HepG2 (cell line): Measurements from ENCODE around the gene PRSS12.

ENCODE experiments used
- BRCA1 ChIP-seq: sonication (generic); formaldehyde crosslinking; IDR thresholded peaks from 2 replicates; pipeline ENCODE4 v1.4.0; 2020; ENCODE audit warnings: missing genetic modification reagents
- CTCF ChIP-seq: sonication (generic); formaldehyde crosslinking; IDR thresholded peaks from 2 replicates; pipeline ENCODE4 v1.5.0; 2020; ENCODE audit warnings: mild to moderate bottlenecking, missing genetic modification reagents, moderate library complexity
- GABPA ChIP-seq, 2 experiments: IDR thresholded peaks; 2 replicates each; pipeline ENCODE4 v1.6.1; 2011 to 2016; ENCODE audit warnings: low read depth in 2 of 2, low read length in 1 of 2, missing biosample characterization in 1 of 2, missing genetic modification characterization in 1 of 2
- POLR2A ChIP-seq, 2 experiments: IDR thresholded peaks; 2 replicates each; pipeline ENCODE4 v1.6.1; 2011; ENCODE audit warnings: low read depth in 2 of 2, low read length in 2 of 2, mild to moderate bottlenecking in 1 of 2, moderate library complexity in 1 of 2; ENCODE audit not compliant: insufficient read depth in 1 of 2
- PRDM15 ChIP-seq: sonication (generic); formaldehyde crosslinking; IDR thresholded peaks from 2 replicates; pipeline ENCODE4 v1.4.0; 2020; ENCODE audit warnings: missing genetic modification reagents
- SRF ChIP-seq: IDR thresholded peaks from 2 replicates; pipeline ENCODE4 v1.6.1; 2011; ENCODE audit warnings: mild to moderate bottlenecking, low read depth, low read length, moderate library complexity
- USF2 ChIP-seq, 2 experiments: sonication (generic) in 1 of 2; formaldehyde crosslinking in 1 of 2; IDR thresholded peaks; 2 replicates each; pipeline versions ENCODE4 v1.5.1 to v1.6.1; 2011 to 2020; ENCODE audit warnings: borderline replicate concordance in 1 of 2, low read depth in 1 of 2, low read length in 1 of 2, mild to moderate bottlenecking in 1 of 2, missing genetic modification reagents in 1 of 2, moderate library complexity in 1 of 2
- ZNF256 ChIP-seq: sonication (generic); formaldehyde crosslinking; conservative IDR thresholded peaks from 2 replicates; pipeline ENCODE4 v1.4.0; 2020; ENCODE audit warnings: missing genetic modification reagents

- TF ChIP-seq BRCA1 (CRISPR knock-in tag) (no peak), USF2 (IDR thresholded peaks at IDR 0.05; ENCODE audit: low read depth, low read length) (no peak), USF2 (CRISPR knock-in tag; IDR thresholded peaks at IDR 0.05; ENCODE audit: borderline replicate concordance) (no peak), GABPA (IDR thresholded peaks at IDR 0.05; ENCODE audit: low read depth, low read length) (no peak), GABPA (CRISPR knock-in tag; IDR thresholded peaks at IDR 0.05; ENCODE audit: low read depth) (no peak), POLR2A (IDR thresholded peaks at IDR 0.05; ENCODE audit: insufficient read depth in 1 of 2, low read depth in 2 of 2, low read length in 2 of 2) (no peak), CTCF (CRISPR knock-in tag) (no peak), PRDM15 (no peak), ZNF256 (CRISPR knock-in tag) (no peak), SRF (no peak)
Observed at GRCh38 chr4:118313098-118313497, 39.7 kb downstream of the PRSS12 start.
